Endothelial cell (in vitro differentiated cells): Measurements from ENCODE around the gene CCL25. TPM values are rescaled to one million over a fixed set of nuclear protein-coding genes. Genes with fewer than 3 reads are reported as not detected.
A peak's percentile ranks its signal among the peaks of the same experiment; 100 is the strongest.

Experiments
- DNase-seq: peaks from one replicate; pipeline ENCODE4 v3.0.0; 2021; ENCODE audit warnings: low spot score
- H3K27ac Mint-ChIP-seq: one replicate; pipeline ENCODE4 v1.8.0; 2021; ENCODE audit warnings: mixed read lengths, inconsistent platforms; ENCODE audit not compliant: unreplicated experiment
- H3K27me3 Mint-ChIP-seq: one replicate; pipeline ENCODE4 v1.8.0; 2021; ENCODE audit warnings: mild to moderate bottlenecking, moderate library complexity, mixed read lengths, inconsistent platforms; ENCODE audit not compliant: unreplicated experiment
- H3K36me3 Mint-ChIP-seq: one replicate; pipeline ENCODE4 v1.8.0; 2021; ENCODE audit warnings: mild to moderate bottlenecking, low read depth, mixed read lengths, inconsistent platforms; ENCODE audit not compliant: unreplicated experiment
- H3K4me1 Mint-ChIP-seq: one replicate; pipeline ENCODE4 v1.8.0; 2021; ENCODE audit warnings: mild to moderate bottlenecking, mixed read lengths, inconsistent platforms; ENCODE audit not compliant: unreplicated experiment
- H3K4me3 Mint-ChIP-seq: one replicate; pipeline ENCODE4 v1.8.0; 2021; ENCODE audit warnings: mild to moderate bottlenecking, mixed read lengths, inconsistent platforms; ENCODE audit not compliant: unreplicated experiment
- H3K9me3 Mint-ChIP-seq: one replicate; pipeline ENCODE4 v1.8.0; 2021; ENCODE audit warnings: mixed read lengths, inconsistent platforms; ENCODE audit not compliant: unreplicated experiment
- total RNA-seq: library from RNA; stranded (reverse); fragmentation: NEBNext Ultra II Directional; extraction: Animal tissue kit (Norgen Biotek cat#: 25700); gene quantifications from one replicate; pipeline ENCODE4 v1.2.1, GENCODE V29; 2021; ENCODE audit not compliant: unreplicated experiment
- TF ChIP-seq, protein P1 (sequence below): fragments of 200-600 bp; sonication (generic); IDR thresholded peaks from one replicate; pipeline ENCODE4 v1.5.0; 2021; ENCODE audit warnings: antibody characterized with exemption; ENCODE audit not compliant: unreplicated experiment

Gene CCL25
- total RNA-seq, 1 donor from 2014 or later, result not detected

DNA sequence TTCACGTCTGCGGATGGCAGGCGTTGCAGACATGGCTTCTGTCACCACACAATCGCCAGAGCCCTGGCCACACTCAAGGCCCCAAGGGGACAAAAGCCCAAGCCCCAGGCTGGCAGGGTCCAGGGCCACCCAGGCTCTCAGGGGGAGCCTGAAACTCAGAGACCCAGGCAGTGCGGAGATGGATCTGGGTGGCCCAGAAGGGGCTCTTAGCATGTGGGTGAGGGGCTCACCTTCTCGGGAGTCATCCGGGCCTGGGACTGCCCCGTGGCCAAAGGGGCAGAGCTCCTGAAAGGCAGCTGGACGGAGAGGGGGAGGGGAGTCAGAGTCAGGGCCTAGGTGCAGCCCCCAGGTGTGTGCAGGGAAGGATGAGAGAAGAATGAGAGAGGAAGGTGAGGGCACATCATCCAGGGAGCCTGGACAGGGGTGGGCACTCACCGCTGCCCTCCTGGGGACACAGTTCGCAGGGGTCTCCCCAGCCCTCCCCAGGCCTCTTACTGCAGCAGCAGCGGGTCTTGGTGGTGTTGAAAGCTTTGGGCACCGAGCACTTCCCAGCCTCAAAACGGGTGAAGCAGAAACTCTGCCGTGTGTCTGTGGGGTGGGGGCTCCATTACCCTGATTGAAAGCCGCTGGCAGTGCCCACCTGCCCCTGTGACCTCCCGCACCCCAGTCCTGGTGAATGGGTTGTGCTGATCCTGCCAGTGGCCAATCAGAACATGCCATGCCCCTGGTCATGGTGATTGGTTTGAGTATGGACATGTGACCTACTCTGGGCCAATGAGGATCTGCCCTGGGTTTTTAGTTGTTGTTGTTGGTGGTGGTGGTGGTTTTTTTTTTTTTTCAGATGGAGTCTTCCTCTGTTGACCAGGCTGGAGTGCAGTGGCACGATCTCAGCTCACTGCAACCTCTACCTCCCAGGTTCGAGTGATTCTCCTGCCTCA, 37.4 kb downstream of the CCL25 start:
- no peaks in the 10 kb centered on the region for H3K9me3 Mint-ChIP-seq
- H3K36me3 Mint-ChIP-seq, result peaks cover 13% of the 10 kb centered on the region
- H3K27me3 Mint-ChIP-seq, result peaks cover 4% of the 10 kb centered on the region
- TF ChIP-seq, protein P1, sequence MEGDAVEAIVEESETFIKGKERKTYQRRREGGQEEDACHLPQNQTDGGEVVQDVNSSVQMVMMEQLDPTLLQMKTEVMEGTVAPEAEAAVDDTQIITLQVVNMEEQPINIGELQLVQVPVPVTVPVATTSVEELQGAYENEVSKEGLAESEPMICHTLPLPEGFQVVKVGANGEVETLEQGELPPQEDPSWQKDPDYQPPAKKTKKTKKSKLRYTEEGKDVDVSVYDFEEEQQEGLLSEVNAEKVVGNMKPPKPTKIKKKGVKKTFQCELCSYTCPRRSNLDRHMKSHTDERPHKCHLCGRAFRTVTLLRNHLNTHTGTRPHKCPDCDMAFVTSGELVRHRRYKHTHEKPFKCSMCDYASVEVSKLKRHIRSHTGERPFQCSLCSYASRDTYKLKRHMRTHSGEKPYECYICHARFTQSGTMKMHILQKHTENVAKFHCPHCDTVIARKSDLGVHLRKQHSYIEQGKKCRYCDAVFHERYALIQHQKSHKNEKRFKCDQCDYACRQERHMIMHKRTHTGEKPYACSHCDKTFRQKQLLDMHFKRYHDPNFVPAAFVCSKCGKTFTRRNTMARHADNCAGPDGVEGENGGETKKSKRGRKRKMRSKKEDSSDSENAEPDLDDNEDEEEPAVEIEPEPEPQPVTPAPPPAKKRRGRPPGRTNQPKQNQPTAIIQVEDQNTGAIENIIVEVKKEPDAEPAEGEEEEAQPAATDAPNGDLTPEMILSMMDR, result no peak
- no peak for DNase-seq
- no peak overlapping the region for H3K4me3 Mint-ChIP-seq
- no peak overlapping the region for H3K27ac Mint-ChIP-seq
- no peaks in the 10 kb centered on the region for H3K4me1 Mint-ChIP-seq

DNA sequence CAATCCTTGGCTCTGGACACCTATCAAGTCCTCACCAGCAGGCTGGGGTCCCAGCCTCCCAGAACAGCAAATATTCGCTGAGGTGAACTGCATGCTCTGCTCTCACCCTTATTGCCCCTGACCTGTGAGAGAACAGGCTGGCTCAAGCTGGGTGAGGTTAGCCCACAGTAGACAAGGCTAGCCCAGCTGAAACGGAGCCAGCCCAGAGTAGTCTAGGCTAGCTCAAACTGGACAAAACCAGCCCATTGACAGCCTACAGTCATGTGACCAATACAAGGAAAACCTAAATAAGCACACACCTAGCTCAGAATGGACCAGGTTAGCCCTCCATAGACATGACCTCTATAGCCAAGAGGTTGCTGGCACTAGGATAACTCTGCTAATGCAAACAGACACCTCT, 38.4 kb downstream of the CCL25 start:
- H3K4me3 Mint-ChIP-seq, result no peak overlapping the region
- no peaks in the 10 kb centered on the region for H3K4me1 Mint-ChIP-seq
- H3K27me3 Mint-ChIP-seq, result peaks cover 4% of the 10 kb centered on the region
- peaks cover 1% of the 10 kb centered on the region for H3K9me3 Mint-ChIP-seq
- TF ChIP-seq, protein P1, result no peak
- H3K36me3 Mint-ChIP-seq, result peaks cover 22% of the 10 kb centered on the region
- no peak overlapping the region for H3K27ac Mint-ChIP-seq
- DNase-seq, result no peak

DNA sequence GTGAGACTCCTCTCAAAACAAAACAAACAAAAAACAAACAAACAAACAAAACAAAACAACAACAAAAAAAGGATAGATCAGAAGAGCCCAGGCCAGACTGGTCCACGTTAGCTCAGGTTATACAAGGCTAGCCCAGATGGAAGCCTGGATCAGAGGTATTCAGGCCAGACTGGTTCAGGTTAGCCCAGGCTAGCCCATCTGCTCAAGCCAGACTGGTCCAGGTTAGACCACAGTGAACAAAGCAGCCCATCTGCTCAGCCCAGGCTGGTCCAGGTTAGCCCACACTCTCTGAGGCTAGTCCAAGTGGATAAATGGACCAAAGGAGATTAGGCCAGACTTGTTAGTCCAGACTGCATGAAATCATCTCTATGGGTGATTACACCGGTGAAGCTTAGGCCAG, 41.2 kb downstream of the CCL25 start:
- Mint-ChIP-seq H3K36me3 (peaks cover 45% of the 10 kb centered on the region), H3K9me3 (peaks cover 7% of the 10 kb centered on the region)
- TF ChIP-seq, protein P1, result no peak

DNA sequence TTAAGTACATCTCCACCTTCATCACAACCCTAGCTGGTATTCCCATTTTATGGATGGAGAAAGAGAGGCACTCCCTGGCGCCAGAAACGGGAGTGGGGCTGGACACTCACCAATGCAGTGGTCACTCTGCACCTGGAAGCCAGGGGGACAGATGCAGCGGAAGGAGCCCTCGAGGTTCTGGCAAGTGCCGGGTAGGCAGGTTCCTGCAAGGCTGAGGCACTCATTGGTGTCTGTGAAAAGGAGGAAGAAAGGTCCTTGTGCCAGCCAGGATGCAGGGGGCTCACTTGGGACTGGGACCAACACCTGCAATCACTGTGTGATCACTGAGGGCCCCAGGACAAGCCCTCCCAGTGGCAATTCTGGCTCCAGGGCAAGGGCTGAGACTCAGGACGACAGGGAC, 41.8 kb downstream of the CCL25 start:
- H3K27me3 Mint-ChIP-seq, result peaks cover 4% of the 10 kb centered on the region
- H3K4me1 Mint-ChIP-seq, result no peaks in the 10 kb centered on the region
- no peak for DNase-seq
- peak overlapping the region; percentile 37 for H3K4me3 Mint-ChIP-seq
- TF ChIP-seq, protein P1, result no peak
- no peak overlapping the region for H3K27ac Mint-ChIP-seq
- peaks cover 45% of the 10 kb centered on the region for H3K36me3 Mint-ChIP-seq
- peaks cover 7% of the 10 kb centered on the region for H3K9me3 Mint-ChIP-seq

More for the DNA sequence above, 41.2 kb downstream of the CCL25 start:
- Mint-ChIP-seq H3K4me1 (no peaks in the 10 kb centered on the region), H3K4me3 (no peak overlapping the region), H3K27ac (no peak overlapping the region), H3K27me3 (peaks cover 4% of the 10 kb centered on the region)
- no peak for DNase-seq

DNA sequence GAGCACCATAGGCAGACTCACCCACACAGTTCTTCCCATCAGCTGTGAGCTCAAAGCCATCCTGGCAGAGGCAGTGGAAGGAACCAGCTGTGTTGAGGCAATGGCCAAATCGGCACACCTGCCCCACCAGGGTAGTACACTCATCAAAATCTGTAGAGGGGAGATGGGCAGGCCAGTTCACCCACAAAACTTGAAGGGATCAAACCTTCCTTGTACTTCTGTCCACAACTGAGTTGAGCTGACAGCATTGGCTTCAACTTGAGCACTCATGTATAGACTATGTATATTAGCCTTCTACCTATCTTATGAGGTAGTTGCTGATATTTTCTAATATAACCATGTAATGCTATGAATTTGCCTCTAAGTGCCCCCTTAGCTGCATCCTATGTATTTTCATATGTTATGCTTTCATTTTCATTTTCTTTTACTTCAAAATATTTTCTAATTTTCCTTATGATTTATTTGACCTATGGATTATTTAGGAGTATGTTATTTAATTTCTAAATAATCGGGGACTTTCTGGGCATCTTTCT, 42.9 kb downstream of the CCL25 start:
- Mint-ChIP-seq H3K4me3 (no peak overlapping the region), H3K27me3 (peaks cover 4% of the 10 kb centered on the region), H3K27ac (no peak overlapping the region), H3K9me3 (peaks cover 7% of the 10 kb centered on the region), H3K4me1 (no peaks in the 10 kb centered on the region), H3K36me3 (peaks cover 42% of the 10 kb centered on the region)
- TF ChIP-seq, protein P1, result no peak
- DNase-seq, result no peak
